Non-pigmented ciliary epithelial cell (primary cell): Measurements from ENCODE around the gene DDX11.
"Not testable (repeated sequence)": the region's sequence is repeated elsewhere in the genome, so short reads cannot be mapped to it uniquely, and the experiment has no call there.

Experiments used
- DNase-seq: peaks from one replicate; pipeline ENCODE4 v3.0.0-alpha.2; 2010; ENCODE audit warnings: low read depth

DDX11 gene

DNA sequence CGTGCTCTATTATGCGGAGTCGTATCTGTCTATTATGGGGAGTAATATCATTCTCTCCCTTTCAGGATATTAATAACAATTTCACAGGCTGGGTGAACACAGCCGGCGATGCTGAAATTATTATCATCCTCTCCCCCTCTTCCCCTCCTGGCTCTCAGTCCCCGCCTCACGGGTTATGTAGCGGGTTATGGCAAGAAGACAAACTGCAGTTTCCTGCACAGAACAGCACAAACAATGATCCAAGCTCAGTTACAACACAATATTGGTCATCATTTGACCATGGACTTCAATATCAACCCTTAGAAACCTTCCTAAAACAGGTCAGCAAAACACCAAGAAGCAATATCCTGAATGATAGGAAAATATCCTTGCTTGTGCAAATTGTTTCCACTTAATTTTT, 50.5 kb downstream of the DDX11 start:
- DNase-seq, result not testable (repeated sequence)

DNA sequence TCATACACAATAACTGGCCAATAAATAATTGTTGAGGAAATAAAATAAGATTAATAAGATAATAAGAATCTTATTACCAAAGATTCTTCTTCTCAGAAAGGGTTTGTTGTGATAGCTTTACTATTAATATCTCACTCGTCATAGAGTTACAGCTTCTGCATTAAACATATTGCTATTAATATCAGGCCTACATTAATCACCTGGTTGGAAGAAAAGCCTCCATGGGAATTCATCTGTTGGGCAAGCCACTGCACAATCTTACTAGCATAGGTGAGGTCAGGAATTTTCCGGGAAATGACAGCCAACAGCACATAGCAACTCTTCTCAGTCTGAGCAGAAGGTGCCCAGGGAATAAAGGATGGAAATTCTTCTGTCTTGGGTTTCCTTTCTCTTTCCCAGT, 51.5 kb downstream of the DDX11 start:
- DNase-seq, result not testable (repeated sequence)

- not testable (repeated sequence) for DNase-seq
Observed at GRCh38 chr12:31127209-31127848, 53.7 kb downstream of the DDX11 start.

GRCh38 chr12:31136581-31136980, 62.9 kb downstream of the DDX11 start:
- DNase-seq, result not testable (repeated sequence)

GRCh38 chr12:31144768-31145167, 71.1 kb downstream of the DDX11 start:
- not testable (repeated sequence) for DNase-seq

- DNase-seq, result not testable (repeated sequence)
Observed at GRCh38 chr12:31145296-31145695, 71.6 kb downstream of the DDX11 start.

DNA sequence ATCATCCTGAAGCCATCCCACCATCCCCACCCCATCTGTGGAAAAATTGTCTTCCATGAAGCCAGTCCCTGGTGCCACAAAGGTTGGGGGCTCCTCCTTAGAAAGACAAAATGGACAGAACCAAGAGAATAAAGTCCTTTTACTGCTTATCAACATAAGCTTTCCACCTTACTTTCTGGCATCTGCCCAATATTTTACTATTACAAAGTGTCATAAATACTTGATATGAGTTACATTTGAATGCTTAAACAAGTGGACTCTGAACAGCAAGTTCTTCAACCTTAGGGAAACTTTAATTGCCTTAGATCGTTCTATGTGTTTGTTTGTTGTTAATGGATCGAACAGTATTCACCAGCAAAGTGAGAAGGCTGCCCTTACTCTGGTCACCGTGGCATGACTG, 73.8 kb downstream of the DDX11 start:
- DNase-seq, result not testable (repeated sequence)

DNA sequence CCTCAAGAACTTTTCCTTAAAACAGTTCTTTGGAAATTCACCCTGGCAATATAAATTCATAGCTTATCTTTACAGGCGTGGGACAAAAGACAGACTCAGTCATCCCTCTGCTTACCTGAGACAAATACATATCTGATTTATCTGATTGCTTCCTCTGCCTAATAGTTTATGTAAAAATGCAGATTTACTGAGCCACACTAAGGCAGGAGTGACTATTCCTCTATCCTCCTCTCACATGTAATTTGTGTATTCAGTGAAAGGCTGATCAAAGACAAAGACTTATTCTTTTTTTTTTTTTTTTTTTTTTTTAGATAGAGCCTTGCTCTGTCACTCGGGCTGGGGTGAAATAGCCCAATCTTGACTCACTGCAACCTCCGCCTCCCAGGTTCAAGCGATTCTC, 77.1 kb downstream of the DDX11 start:
- not testable (repeated sequence) for DNase-seq
